ENCODE results near the gene C2orf80. TPM values are rescaled to one million over a fixed set of nuclear protein-coding genes. Genes with fewer than 3 reads are reported as not detected.
"Not testable (repeated sequence)": the region's sequence is repeated elsewhere in the genome, so short reads cannot be mapped to it uniquely, and the experiment has no call there.

The C2orf80 gene
- total RNA-seq (2014; rRNA removed; shearing (Covaris generic); ENCODE audit: low replicate concordance), result not detected in 2 replicates

- no peak for DNase-seq
- Histone ChIP-seq H3K27me3 (no peaks in the 10 kb centered on the region), H3K9me3 (no peaks in the 10 kb centered on the region), H3K36me3 (no peaks in the 10 kb centered on the region), H3K4me3 (no peak within 1 kb of the TSS)
Measured at GRCh38 chr2:208189810-208190503, at the start of gene C2orf80. C2orf80 (minus strand) TSS chr2:208190030; CDS start chr2:208186986, 3,044 bp downstream.

GRCh38 chr2:208235860-208236259 lies 46.0 kb upstream of the C2orf80 start:
- Histone ChIP-seq H3K4me3 (no peak overlapping the region), H3K27me3 (no peaks in the 10 kb centered on the region), H3K36me3 (no peaks in the 10 kb centered on the region; the same call in 1 of the 2 replicates), H3K9me3 (0 out of 2 replicates have a peak, but pooled peaks cover 2% of the 10 kb centered on the region)
- DNase-seq, result no peak

GRCh38 chr2:208234786-208235185 lies 45.0 kb upstream of the C2orf80 start:
- no peaks in the 10 kb centered on the region; the same call in 1 of the 2 replicates for H3K36me3 ChIP-seq
- 0 out of 2 replicates have a peak, but pooled peaks cover 2% of the 10 kb centered on the region for H3K9me3 ChIP-seq
- DNase-seq, result no peak
- no peak overlapping the region for H3K4me3 ChIP-seq
- no peaks in the 10 kb centered on the region for H3K27me3 ChIP-seq

GRCh38 chr2:208228476-208228875 lies 38.6 kb upstream of the C2orf80 start:
- no peak for DNase-seq

GRCh38 chr2:208227581-208228232 lies 37.9 kb upstream of the C2orf80 start:
- Histone ChIP-seq H3K27me3 (no peaks in the 10 kb centered on the region), H3K9me3 (0 out of 2 replicates have a peak, but pooled peaks cover 2% of the 10 kb centered on the region), H3K4me3 (no peak overlapping the region), H3K36me3 (no peaks in the 10 kb centered on the region)
- no peak for DNase-seq

More at GRCh38 chr2:208228476-208228875, 38.6 kb upstream of the C2orf80 start:
- Histone ChIP-seq H3K4me3 (no peak overlapping the region), H3K27me3 (no peaks in the 10 kb centered on the region), H3K36me3 (no peaks in the 10 kb centered on the region), H3K9me3 (0 out of 2 replicates have a peak, but pooled peaks cover 2% of the 10 kb centered on the region)

GRCh38 chr2:208224802-208225201 lies 35.0 kb upstream of the C2orf80 start:
- no peak overlapping the region for H3K4me3 ChIP-seq
- no peaks in the 10 kb centered on the region for H3K36me3 ChIP-seq
- no peaks in the 10 kb centered on the region for H3K27me3 ChIP-seq
- no peaks in the 10 kb centered on the region for H3K9me3 ChIP-seq
- DNase-seq, result peak; percentile 42

- peak; percentile 62 for DNase-seq
- Histone ChIP-seq H3K27me3 (no peaks in the 10 kb centered on the region), H3K4me3 (no peak overlapping the region), H3K9me3 (no peaks in the 10 kb centered on the region), H3K36me3 (no peaks in the 10 kb centered on the region)
Measured at GRCh38 chr2:208222351-208222750, 32.5 kb upstream of the C2orf80 start.

GRCh38 chr2:208221873-208222272 lies 32.0 kb upstream of the C2orf80 start:
- not testable (repeated sequence) for H3K27me3 ChIP-seq, H3K36me3 ChIP-seq, H3K9me3 ChIP-seq, DNase-seq, H3K4me3 ChIP-seq

- no peak for DNase-seq
- Histone ChIP-seq H3K4me3 (no peak overlapping the region), H3K9me3 (no peaks in the 10 kb centered on the region), H3K27me3 (no peaks in the 10 kb centered on the region), H3K36me3 (no peaks in the 10 kb centered on the region)
Measured at GRCh38 chr2:208210688-208211451, 21.0 kb upstream of the C2orf80 start.

- Histone ChIP-seq H3K4me3 (no peak overlapping the region), H3K9me3 (no peaks in the 10 kb centered on the region), H3K36me3 (no peaks in the 10 kb centered on the region), H3K27me3 (no peaks in the 10 kb centered on the region)
- DNase-seq, result no peak
Measured at GRCh38 chr2:208208335-208209085, 18.7 kb upstream of the C2orf80 start.

- no peak for DNase-seq
- H3K4me3 ChIP-seq, result no peak overlapping the region
- no peaks in the 10 kb centered on the region for H3K27me3 ChIP-seq
Measured at GRCh38 chr2:208207769-208208168, 17.9 kb upstream of the C2orf80 start.

GRCh38 chr2:208204166-208204565 lies 14.3 kb upstream of the C2orf80 start:
- Histone ChIP-seq H3K27me3 (no peaks in the 10 kb centered on the region; the same call in 1 of the 2 replicates), H3K4me3 (no peak overlapping the region), H3K9me3 (no peaks in the 10 kb centered on the region), H3K36me3 (no peaks in the 10 kb centered on the region)
- no peak for DNase-seq

More at GRCh38 chr2:208207769-208208168, 17.9 kb upstream of the C2orf80 start:
- no peaks in the 10 kb centered on the region for H3K36me3 ChIP-seq
- no peaks in the 10 kb centered on the region for H3K9me3 ChIP-seq

- no peaks in the 10 kb centered on the region for H3K27me3 ChIP-seq
- H3K36me3 ChIP-seq, result no peaks in the 10 kb centered on the region
- DNase-seq, result no peak
- H3K4me3 ChIP-seq, result no peak overlapping the region
- no peaks in the 10 kb centered on the region for H3K9me3 ChIP-seq
Measured at GRCh38 chr2:208195531-208195930, 5.7 kb upstream of the C2orf80 start.

GRCh38 chr2:208192611-208193236 lies 2.9 kb upstream of the C2orf80 start:
- H3K9me3 ChIP-seq, result no peaks in the 10 kb centered on the region
- no peak for DNase-seq
- no peak overlapping the region for H3K4me3 ChIP-seq

GRCh38 chr2:208189069-208189809 lies 591 bp downstream of the C2orf80 start:
- Histone ChIP-seq H3K36me3 (no peaks in the 10 kb centered on the region), H3K4me3 (no peak overlapping the region), H3K9me3 (no peaks in the 10 kb centered on the region), H3K27me3 (no peaks in the 10 kb centered on the region)
- no peak for DNase-seq

More at GRCh38 chr2:208192611-208193236, 2.9 kb upstream of the C2orf80 start:
- Histone ChIP-seq H3K36me3 (no peaks in the 10 kb centered on the region), H3K27me3 (no peaks in the 10 kb centered on the region)

All from MG63 (cell line).